HG03558 (cell line): Measurements from ENCODE around the gene SLC12A9.
"Not testable (repeated sequence)": the region's sequence is repeated elsewhere in the genome, so short reads cannot be mapped to it uniquely, and the experiment has no call there.

Experiments
- ATAC-seq: cut with Tn5 transposase; IDR thresholded peaks from one replicate; pipeline ENCODE4 v1.9.1; 2021; ENCODE audit warnings: moderate number of reproducible peaks; ENCODE audit not compliant: unreplicated experiment; ENCODE audit errors: extremely low read depth

The SLC12A9 gene

GRCh38 chr7:100852048-100852872 lies at the start of gene SLC12A9:
SLC12A9 (plus strand) TSS chr7:100852713; CDS start chr7:100854198, 1,485 bp downstream.
- peak; percentile 78 for ATAC-seq

GRCh38 chr7:100802951-100803350 lies 49.6 kb upstream of the SLC12A9 start:
- no peak for ATAC-seq

GRCh38 chr7:100803398-100804161 lies 48.9 kb upstream of the SLC12A9 start:
- ATAC-seq, result peak; percentile 72

GRCh38 chr7:100804681-100805431 lies 47.7 kb upstream of the SLC12A9 start:
- ATAC-seq, result no peak

GRCh38 chr7:100806276-100806675 lies 46.2 kb upstream of the SLC12A9 start:
- ATAC-seq, result no peak

- not testable (repeated sequence) for ATAC-seq
These were observed 45.6 kb upstream of the SLC12A9 start for GRCh38 chr7:100806883-100807282.

- ATAC-seq, result no peak
These were observed 44.1 kb upstream of the SLC12A9 start for GRCh38 chr7:100808354-100808875.

- ATAC-seq, result no peak
These were observed 41.0 kb upstream of the SLC12A9 start for GRCh38 chr7:100811480-100811879.

GRCh38 chr7:100812729-100813128 lies 39.8 kb upstream of the SLC12A9 start:
- ATAC-seq, result no peak

GRCh38 chr7:100816515-100816914 lies 36.0 kb upstream of the SLC12A9 start:
- ATAC-seq, result not testable (repeated sequence)

- no peak for ATAC-seq
These were observed 35.4 kb upstream of the SLC12A9 start for GRCh38 chr7:100817097-100817496.

- ATAC-seq, result no peak
These were observed 34.1 kb upstream of the SLC12A9 start for GRCh38 chr7:100818366-100818765.

GRCh38 chr7:100818825-100819224 lies 33.7 kb upstream of the SLC12A9 start:
- no peak for ATAC-seq

- ATAC-seq, result no peak
These were observed 32.9 kb upstream of the SLC12A9 start for GRCh38 chr7:100819586-100819985.

GRCh38 chr7:100822236-100823139 lies 30.0 kb upstream of the SLC12A9 start:
- ATAC-seq, result no peak

- no peak for ATAC-seq
These were observed 29.4 kb upstream of the SLC12A9 start for GRCh38 chr7:100823140-100823525.

GRCh38 chr7:100823534-100823933 lies 29.0 kb upstream of the SLC12A9 start:
- ATAC-seq, result no peak

- no peak for ATAC-seq
These were observed 27.9 kb upstream of the SLC12A9 start for GRCh38 chr7:100824499-100825214.

GRCh38 chr7:100825215-100825671 lies 27.3 kb upstream of the SLC12A9 start:
- no peak for ATAC-seq
